ENCODE measurements around the gene MAP1LC3A.

Gene MAP1LC3A

DNA sequence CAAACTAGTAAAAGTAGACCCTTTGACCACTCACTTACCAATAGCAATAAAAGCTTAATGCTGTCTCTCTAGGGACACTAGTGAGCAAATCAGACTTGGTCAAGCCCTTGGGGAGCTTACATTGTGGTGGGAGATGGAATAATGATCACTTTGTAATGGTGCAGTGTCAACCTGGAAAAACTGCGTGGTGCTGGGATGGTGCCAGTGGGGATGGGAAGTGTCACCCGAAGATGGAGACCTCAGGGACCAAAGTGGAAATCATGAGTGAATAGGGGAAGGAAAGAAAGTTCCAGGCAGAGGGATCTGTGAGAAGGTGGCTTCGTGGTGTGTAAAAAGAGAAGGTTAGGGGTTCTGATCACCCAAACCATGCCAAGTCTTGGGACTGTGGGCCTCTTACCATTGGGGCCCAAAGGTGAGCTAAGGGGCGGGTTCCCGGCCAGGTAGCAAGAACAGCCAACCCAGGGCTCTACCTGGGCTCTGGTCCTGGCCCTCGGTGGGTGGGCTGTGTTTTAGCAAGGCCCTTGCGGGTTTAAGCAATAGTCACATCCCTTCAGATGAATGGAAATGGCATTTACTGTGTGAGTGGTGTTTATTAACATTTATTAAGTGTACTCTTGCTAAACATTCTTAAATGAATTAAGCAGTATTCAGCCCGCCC lies 26.8 kb upstream of the MAP1LC3A start:
- H3K9me3 ChIP-seq (ENCODE audit: insufficient read depth, low read length, severe bottlenecking) = no peaks in the 10 kb centered on the region
- H3K79me2 ChIP-seq (ENCODE audit: insufficient read depth, low read length) = peaks cover 34% of the 10 kb centered on the region
- no peak for ATAC-seq (ENCODE audit: insufficient read depth, low read depth)
- no peak overlapping the region for H3K9ac ChIP-seq (ENCODE audit: low read depth, low read length)
- no peak overlapping the region for H3K27ac ChIP-seq (ENCODE audit: low read length)
- no peak for DNase-seq
- peaks cover 23% of the 10 kb centered on the region for H4K20me1 ChIP-seq (ENCODE audit: insufficient read depth, low read length)
- no peak overlapping the region for H3K4me2 ChIP-seq (ENCODE audit: insufficient read depth, low read length)
- no peaks in the 10 kb centered on the region for H3K27me3 ChIP-seq (ENCODE audit: insufficient read depth, low read length, poor library complexity)
- TF ChIP-seq, protein P1, sequence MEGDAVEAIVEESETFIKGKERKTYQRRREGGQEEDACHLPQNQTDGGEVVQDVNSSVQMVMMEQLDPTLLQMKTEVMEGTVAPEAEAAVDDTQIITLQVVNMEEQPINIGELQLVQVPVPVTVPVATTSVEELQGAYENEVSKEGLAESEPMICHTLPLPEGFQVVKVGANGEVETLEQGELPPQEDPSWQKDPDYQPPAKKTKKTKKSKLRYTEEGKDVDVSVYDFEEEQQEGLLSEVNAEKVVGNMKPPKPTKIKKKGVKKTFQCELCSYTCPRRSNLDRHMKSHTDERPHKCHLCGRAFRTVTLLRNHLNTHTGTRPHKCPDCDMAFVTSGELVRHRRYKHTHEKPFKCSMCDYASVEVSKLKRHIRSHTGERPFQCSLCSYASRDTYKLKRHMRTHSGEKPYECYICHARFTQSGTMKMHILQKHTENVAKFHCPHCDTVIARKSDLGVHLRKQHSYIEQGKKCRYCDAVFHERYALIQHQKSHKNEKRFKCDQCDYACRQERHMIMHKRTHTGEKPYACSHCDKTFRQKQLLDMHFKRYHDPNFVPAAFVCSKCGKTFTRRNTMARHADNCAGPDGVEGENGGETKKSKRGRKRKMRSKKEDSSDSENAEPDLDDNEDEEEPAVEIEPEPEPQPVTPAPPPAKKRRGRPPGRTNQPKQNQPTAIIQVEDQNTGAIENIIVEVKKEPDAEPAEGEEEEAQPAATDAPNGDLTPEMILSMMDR (IDR thresholded peaks at IDR 0.05; ENCODE audit: borderline replicate concordance, extremely low read depth, low read length, poor library complexity, severe bottlenecking) = no peak
- TF ChIP-seq EZH2 (IDR thresholded peaks at IDR 0.05; ENCODE audit: borderline replicate concordance, low read depth, low read length, severe bottlenecking) = no peak
- no peaks in the 10 kb centered on the region for H3K4me1 ChIP-seq (ENCODE audit: insufficient read depth, low read length)
- H2AFZ ChIP-seq (ENCODE audit: low read depth, low read length) = no peak overlapping the region
- peaks cover 89% of the 10 kb centered on the region for H3K36me3 ChIP-seq (ENCODE audit: insufficient read depth, low read length)
- H3K4me3 ChIP-seq (ENCODE audit: low read depth in 1 of 2, low read length in 2 of 2) = no peak overlapping the region

DNA sequence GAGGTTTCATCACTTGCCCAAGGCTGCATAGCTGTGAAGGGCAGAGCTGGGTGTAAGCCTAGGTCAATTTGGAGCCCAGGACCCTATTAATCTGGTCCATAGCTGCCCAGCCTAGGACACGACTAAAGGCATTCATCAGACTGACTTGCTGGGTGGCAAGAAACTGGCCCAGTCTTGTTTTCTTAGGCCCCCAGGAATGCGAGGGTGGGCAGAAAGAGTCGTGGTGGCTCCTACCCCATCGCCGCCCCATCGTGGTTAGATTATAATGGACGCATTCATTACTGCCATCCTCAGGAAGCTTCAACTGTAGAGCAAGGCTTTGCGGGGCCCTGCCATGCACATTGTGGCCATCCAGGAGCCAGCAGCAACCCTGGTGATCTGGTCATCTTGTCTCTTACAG lies 26.2 kb upstream of the MAP1LC3A start:
- peaks cover 26% of the 10 kb centered on the region for H4K20me1 ChIP-seq (ENCODE audit: insufficient read depth, low read length)
- no peak overlapping the region for H3K4me3 ChIP-seq (ENCODE audit: low read depth in 1 of 2, low read length in 2 of 2)
- DNase-seq = no peak
- no peak overlapping the region for H2AFZ ChIP-seq (ENCODE audit: low read depth, low read length)
- H3K9me3 ChIP-seq (ENCODE audit: insufficient read depth, low read length, severe bottlenecking) = no peaks in the 10 kb centered on the region
- TF ChIP-seq EZH2 (IDR thresholded peaks at IDR 0.05; ENCODE audit: borderline replicate concordance, low read depth, low read length, severe bottlenecking) = no peak
- TF ChIP-seq, protein P1 (IDR thresholded peaks at IDR 0.05; ENCODE audit: borderline replicate concordance, extremely low read depth, low read length, poor library complexity, severe bottlenecking) = no peak
- H3K27me3 ChIP-seq (ENCODE audit: insufficient read depth, low read length, poor library complexity) = no peaks in the 10 kb centered on the region
- no peak overlapping the region for H3K4me2 ChIP-seq (ENCODE audit: insufficient read depth, low read length)
- no peaks in the 10 kb centered on the region for H3K4me1 ChIP-seq (ENCODE audit: insufficient read depth, low read length)
- no peak overlapping the region for H3K9ac ChIP-seq (ENCODE audit: low read depth, low read length)
- no peak overlapping the region for H3K27ac ChIP-seq (ENCODE audit: low read length)
- peaks cover 29% of the 10 kb centered on the region for H3K79me2 ChIP-seq (ENCODE audit: insufficient read depth, low read length)
- ATAC-seq (ENCODE audit: insufficient read depth, low read depth) = no peak
- H3K36me3 ChIP-seq (ENCODE audit: insufficient read depth, low read length) = peaks cover 89% of the 10 kb centered on the region

DNA sequence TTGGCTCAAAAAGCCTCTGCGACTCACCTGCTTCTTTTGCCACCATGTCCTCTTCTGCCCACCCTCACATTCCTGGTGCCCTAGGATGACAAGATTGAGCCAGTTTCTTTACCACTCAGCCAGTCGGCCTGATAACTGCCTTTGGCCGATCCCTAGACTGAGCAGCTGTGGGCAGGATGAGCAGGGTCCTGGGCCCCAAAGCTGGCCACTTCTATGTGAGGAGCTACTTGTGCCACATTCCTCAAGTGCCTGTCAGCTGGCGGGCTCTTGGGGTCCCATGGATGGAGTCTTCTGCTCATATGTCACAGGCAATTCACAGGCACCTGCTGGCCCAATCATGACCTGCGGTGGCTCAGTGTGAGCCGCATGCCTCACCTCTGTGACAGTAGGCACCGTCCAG lies 25.8 kb upstream of the MAP1LC3A start:
- H3K9me3 ChIP-seq (ENCODE audit: insufficient read depth, low read length, severe bottlenecking) = no peaks in the 10 kb centered on the region
- H2AFZ ChIP-seq (ENCODE audit: low read depth, low read length) = no peak overlapping the region
- H3K4me1 ChIP-seq (ENCODE audit: insufficient read depth, low read length) = no peaks in the 10 kb centered on the region
- no peak overlapping the region for H3K27ac ChIP-seq (ENCODE audit: low read length)
- no peak for TF ChIP-seq EZH2 (IDR thresholded peaks at IDR 0.05; ENCODE audit: borderline replicate concordance, low read depth, low read length, severe bottlenecking)
- TF ChIP-seq, protein P1 (IDR thresholded peaks at IDR 0.05; ENCODE audit: borderline replicate concordance, extremely low read depth, low read length, poor library complexity, severe bottlenecking) = no peak
- DNase-seq = no peak
- peaks cover 26% of the 10 kb centered on the region for H4K20me1 ChIP-seq (ENCODE audit: insufficient read depth, low read length)
- H3K27me3 ChIP-seq (ENCODE audit: insufficient read depth, low read length, poor library complexity) = no peaks in the 10 kb centered on the region
- H3K36me3 ChIP-seq (ENCODE audit: insufficient read depth, low read length) = peaks cover 89% of the 10 kb centered on the region
- no peak overlapping the region for H3K9ac ChIP-seq (ENCODE audit: low read depth, low read length)
- ATAC-seq (ENCODE audit: insufficient read depth, low read depth) = no peak
- no peak overlapping the region for H3K4me2 ChIP-seq (ENCODE audit: insufficient read depth, low read length)
- no peak overlapping the region for H3K4me3 ChIP-seq (ENCODE audit: low read depth in 1 of 2, low read length in 2 of 2)
- peaks cover 29% of the 10 kb centered on the region for H3K79me2 ChIP-seq (ENCODE audit: insufficient read depth, low read length)
